Fibroblast of lung (primary cell): ENCODE data around the gene WIPF2.

Source experiments
- EZH2 ChIP-seq: IDR thresholded peaks from 2 replicates; pipeline ENCODE4 v1.5.1; 2012; ENCODE audit warnings: low read length, control low read depth, mild to moderate bottlenecking; ENCODE audit errors: missing control alignments
- TF ChIP-seq, protein P1 (sequence below), 2 donors: IDR thresholded peaks in 1 of 2; conservative IDR thresholded peaks in 1 of 2; 1 replicate in 1 of 2; 2 replicates in 1 of 2; pipeline ENCODE4 v1.5.1; 2011 to 2012; ENCODE audit warnings: low read length in 2 of 2, control low read depth in 1 of 2, inconsistent platforms in 1 of 2, low read depth in 1 of 2, mild to moderate bottlenecking in 1 of 2

DNA sequence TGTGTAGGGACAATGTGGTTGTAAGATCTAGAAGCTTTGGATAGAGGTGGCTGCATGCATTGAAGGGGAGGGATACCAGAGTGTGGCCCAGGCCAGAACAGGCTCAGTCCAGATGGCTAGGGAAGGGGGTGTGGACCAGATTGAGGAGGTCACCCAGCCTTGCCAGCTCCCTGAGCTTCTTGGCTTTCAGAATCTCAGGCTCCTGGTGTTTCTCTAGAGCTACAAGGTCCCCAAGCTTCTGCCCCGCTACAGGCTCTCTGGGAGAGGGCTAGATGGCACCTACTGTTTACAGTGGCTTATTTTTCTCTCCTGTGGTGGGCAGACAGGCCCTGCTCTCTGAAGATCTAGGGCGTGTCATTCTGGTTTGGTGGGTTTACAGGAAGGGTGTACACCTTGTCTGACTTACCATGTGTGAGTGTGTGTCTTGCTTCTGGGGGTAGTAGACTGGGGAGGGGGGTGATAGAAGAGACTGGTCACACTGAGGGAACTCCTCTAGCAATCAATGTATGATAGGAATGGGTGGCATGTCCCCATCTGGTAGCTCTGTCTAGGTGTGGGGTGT lies 90.9 kb downstream of the WIPF2 start:
- TF ChIP-seq, protein P1, sequence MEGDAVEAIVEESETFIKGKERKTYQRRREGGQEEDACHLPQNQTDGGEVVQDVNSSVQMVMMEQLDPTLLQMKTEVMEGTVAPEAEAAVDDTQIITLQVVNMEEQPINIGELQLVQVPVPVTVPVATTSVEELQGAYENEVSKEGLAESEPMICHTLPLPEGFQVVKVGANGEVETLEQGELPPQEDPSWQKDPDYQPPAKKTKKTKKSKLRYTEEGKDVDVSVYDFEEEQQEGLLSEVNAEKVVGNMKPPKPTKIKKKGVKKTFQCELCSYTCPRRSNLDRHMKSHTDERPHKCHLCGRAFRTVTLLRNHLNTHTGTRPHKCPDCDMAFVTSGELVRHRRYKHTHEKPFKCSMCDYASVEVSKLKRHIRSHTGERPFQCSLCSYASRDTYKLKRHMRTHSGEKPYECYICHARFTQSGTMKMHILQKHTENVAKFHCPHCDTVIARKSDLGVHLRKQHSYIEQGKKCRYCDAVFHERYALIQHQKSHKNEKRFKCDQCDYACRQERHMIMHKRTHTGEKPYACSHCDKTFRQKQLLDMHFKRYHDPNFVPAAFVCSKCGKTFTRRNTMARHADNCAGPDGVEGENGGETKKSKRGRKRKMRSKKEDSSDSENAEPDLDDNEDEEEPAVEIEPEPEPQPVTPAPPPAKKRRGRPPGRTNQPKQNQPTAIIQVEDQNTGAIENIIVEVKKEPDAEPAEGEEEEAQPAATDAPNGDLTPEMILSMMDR (conservative IDR thresholded peaks at IDR 0.05 in 1 of 2, IDR thresholded peaks at IDR 0.05 in 1 of 2; ENCODE audit: low read depth in 1 of 2, low read length in 2 of 2), result no peak
- no peak for TF ChIP-seq EZH2
